GM10847 (cell line): Measurements from ENCODE around the gene SIL1.

Source experiments
- POLR2A ChIP-seq: IDR thresholded peaks from 2 replicates; pipeline ENCODE4 v1.6.1; 2011; ENCODE audit not compliant: insufficient read length; ENCODE audit errors: extremely low read depth

The SIL1 gene

GRCh38 chr5:139131465-139131864 is 66.7 kb downstream of the SIL1 start:
- TF ChIP-seq POLR2A = no peak

GRCh38 chr5:139131062-139131461 is 67.1 kb downstream of the SIL1 start:
- no peak for TF ChIP-seq POLR2A

- TF ChIP-seq POLR2A = no peak
Observed at GRCh38 chr5:139130214-139130613, 68.0 kb downstream of the SIL1 start.

- no peak for TF ChIP-seq POLR2A
Observed at GRCh38 chr5:139126711-139127111, 71.5 kb downstream of the SIL1 start.

- TF ChIP-seq POLR2A = no peak
Observed at GRCh38 chr5:139125991-139126390, 72.2 kb downstream of the SIL1 start.

- no peak for TF ChIP-seq POLR2A
Observed at GRCh38 chr5:139124774-139125520, 73.2 kb downstream of the SIL1 start.

- no peak for TF ChIP-seq POLR2A
Observed at GRCh38 chr5:139121120-139121519, 77.0 kb downstream of the SIL1 start.

GRCh38 chr5:139120521-139120920 is 77.6 kb downstream of the SIL1 start:
- no peak for TF ChIP-seq POLR2A

GRCh38 chr5:139118804-139119203 is 79.4 kb downstream of the SIL1 start:
- no peak for TF ChIP-seq POLR2A

- no peak for TF ChIP-seq POLR2A
Observed at GRCh38 chr5:139117342-139117884, 80.8 kb downstream of the SIL1 start.

GRCh38 chr5:139116100-139116655 is 82.0 kb downstream of the SIL1 start:
- no peak for TF ChIP-seq POLR2A

GRCh38 chr5:139113892-139114291 is 84.3 kb downstream of the SIL1 start:
- no peak for TF ChIP-seq POLR2A

- no peak for TF ChIP-seq POLR2A
Observed at GRCh38 chr5:139110526-139111168, 87.5 kb downstream of the SIL1 start.

GRCh38 chr5:139108063-139108824 is 89.9 kb downstream of the SIL1 start:
- no peak for TF ChIP-seq POLR2A

GRCh38 chr5:139105621-139106071 is 92.5 kb downstream of the SIL1 start:
- TF ChIP-seq POLR2A = no peak
